Subcutaneous adipose tissue (tissue), 4 donors: ENCODE results near the gene SCMH1. TPM values are rescaled to one million over a fixed set of nuclear protein-coding genes. Genes with fewer than 3 reads are reported as not detected.

Source experiments
- CTCF ChIP-seq: fragments of 450-650 bp; IDR thresholded peaks from one replicate; pipeline ENCODE4 v1.5.1; 2016; ENCODE audit warnings: low read depth, mild to moderate bottlenecking, control low read depth, antibody characterized with exemption, moderate library complexity
- total RNA-seq, 4 donors: library from RNA; depleted of rRNA; stranded (reverse); fragments of >200 nt; gene quantifications; one replicate each; pipeline ENCODE4 v1.1.0, GENCODE V29; 2016

SCMH1 gene
- total RNA-seq, 4 donors from 2014 or later: 27.7 to 47.3 (median 46.1) TPM

GRCh38 chr1:41225495-41225894 lies 16.6 kb downstream of the SCMH1 start:
- no peak for TF ChIP-seq CTCF

- no peak for TF ChIP-seq CTCF
Observed at GRCh38 chr1:41222496-41222895, 19.6 kb downstream of the SCMH1 start.

- TF ChIP-seq CTCF: no peak
Observed at GRCh38 chr1:41221995-41222394, 20.1 kb downstream of the SCMH1 start.

- TF ChIP-seq CTCF: no peak
Observed at GRCh38 chr1:41218152-41218551, 24.0 kb downstream of the SCMH1 start.

GRCh38 chr1:41217441-41217840 lies 24.7 kb downstream of the SCMH1 start:
- no peak for TF ChIP-seq CTCF

- TF ChIP-seq CTCF: no peak
Observed at GRCh38 chr1:41215623-41216022, 26.5 kb downstream of the SCMH1 start.

GRCh38 chr1:41213341-41213740 lies 28.8 kb downstream of the SCMH1 start:
- TF ChIP-seq CTCF: no peak

GRCh38 chr1:41200728-41201127 lies 41.4 kb downstream of the SCMH1 start:
- TF ChIP-seq CTCF: no peak
